Left renal cortex interstitium (tissue), 4 donors: ENCODE results near the gene IPP. TPM values are rescaled to one million over a fixed set of nuclear protein-coding genes. Genes with fewer than 3 reads are reported as not detected.
"Not testable (repeated sequence)": the region's sequence is repeated elsewhere in the genome, so short reads cannot be mapped to it uniquely, and the experiment has no call there.

Experiments used
- DNase-seq, 4 donors: peaks; one replicate each; pipeline ENCODE4 v3.0.0-alpha.2; 2013; ENCODE audit warnings: low read depth in 4 of 4, low spot score in 2 of 4, missing footprints in 1 of 4
- polyA plus RNA-seq, 4 donors: library from polyadenylated mRNA; unstranded; fragments of 120-200 nt; gene quantifications; one replicate each; pipeline ENCODE4 v1.2.1, GENCODE V29; 2013; ENCODE audit not compliant: insufficient read length in 4 of 4

IPP gene
- polyA plus RNA-seq, 4 donors: 25.0 to 31.3 (median 27.4) TPM

DNA sequence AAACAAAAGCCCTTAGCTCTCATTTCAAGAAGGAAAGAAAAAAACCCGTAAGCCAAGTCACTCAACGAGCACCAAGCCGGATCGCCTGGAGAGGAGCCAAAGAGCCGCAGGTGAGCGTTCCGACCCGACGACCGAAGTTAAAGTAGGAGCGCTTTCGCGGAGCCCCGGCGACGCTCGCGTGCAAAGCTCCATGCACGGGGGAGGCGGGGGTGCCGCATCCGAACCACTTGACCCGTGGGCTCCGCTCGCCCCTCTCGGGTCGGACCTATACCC is 64.5 kb downstream of the IPP start:
- peak in 3 of 4 donors; percentile 42 to 63 (median 62) for DNase-seq

DNA sequence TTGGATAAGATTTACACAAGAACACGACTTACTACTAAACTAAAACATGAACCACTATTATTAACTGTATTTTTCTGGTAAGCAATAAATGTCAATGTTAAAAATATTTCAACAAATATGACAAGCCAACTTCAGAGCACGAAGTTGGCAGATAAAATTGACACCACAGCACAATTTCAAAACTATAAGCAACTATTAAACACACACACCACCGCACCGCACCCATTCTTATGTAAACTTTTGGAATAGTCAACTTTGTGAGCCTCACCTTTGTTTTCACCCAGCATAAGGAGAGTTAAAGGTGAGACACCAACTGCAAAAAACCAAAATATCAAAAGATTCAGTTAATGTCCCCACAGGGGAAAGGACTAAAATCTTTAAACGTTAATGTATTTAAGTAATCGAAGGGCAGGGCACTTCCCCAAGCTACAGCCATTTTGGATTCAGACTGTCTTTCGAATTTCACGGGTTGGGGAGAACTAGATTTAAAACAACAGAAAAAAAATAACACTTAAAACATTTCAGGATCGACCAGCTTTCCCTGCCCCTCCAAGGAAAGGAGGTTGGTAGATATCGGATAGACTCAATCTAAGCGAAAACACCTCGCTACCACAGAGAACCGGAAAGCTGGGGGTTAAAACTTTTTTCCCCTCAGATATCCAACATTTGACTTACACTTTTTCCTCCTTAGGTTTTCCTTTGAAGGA is 65.0 kb downstream of the IPP start:
- peak in 3 of 4 donors; percentile 7 to 64 (median 39) for DNase-seq

GRCh38 chr1:45684402-45684801 is 66.1 kb downstream of the IPP start:
- DNase-seq: no peak

DNA sequence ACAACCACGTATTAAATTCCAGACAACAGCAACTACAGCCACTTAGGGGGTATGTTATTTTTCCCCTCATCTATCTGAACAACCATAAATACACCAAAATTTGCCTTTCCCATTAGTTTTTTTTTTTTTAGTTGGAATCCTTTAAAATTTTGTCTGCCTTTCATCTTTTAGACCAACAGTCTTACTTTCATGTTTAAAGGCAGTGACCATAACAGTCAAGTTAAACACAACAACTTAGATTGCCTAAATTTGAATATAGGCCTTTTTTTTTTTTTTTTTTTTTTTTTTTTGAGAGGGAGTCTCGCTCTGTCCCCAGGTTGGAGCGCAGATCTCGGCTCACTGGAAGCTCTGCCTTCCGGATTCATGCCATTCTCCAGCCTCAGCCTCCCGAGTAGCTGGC is 67.5 kb downstream of the IPP start:
- no peak for DNase-seq

DNA sequence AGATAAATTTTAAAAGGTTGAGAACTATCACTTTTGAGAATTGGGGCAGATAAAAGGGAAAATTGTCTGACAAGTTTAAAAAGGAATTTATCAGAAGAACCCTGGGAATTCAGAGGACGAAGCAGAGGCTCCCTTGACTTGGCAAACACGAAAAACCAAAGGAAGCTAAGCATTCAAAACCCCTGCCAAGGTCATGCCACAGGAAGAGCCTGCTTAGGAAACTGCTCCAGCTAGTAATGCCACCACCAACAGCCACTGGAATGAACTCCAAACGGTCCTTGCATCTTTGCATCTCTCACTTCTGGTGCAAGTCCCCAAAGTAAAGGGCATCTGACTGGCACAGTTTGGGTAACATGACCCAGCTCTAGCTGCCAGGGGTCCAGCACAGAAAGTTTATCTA is 71.3 kb downstream of the IPP start:
- no peak for DNase-seq

DNA sequence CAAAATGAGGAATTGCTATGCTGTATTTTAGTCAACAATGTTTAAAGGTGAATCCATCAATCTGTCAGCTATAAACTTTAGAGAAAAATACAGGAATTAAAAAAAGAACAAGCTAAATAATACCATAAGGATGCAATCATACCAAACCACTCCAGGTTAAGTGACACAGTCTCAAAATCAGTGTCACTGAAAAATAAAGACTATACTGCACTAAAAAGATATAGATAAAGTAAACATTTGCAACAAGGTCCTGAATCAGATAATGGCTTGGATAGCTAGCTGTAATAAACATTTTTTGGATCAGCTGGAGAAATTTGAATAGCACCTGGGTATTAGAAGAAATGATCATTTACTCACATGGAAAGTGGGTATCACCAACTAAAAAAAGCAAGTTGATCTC is 72.0 kb downstream of the IPP start:
- DNase-seq: no peak

- no peak for DNase-seq
Observed at GRCh38 chr1:45677751-45678245, 72.7 kb downstream of the IPP start.

DNA sequence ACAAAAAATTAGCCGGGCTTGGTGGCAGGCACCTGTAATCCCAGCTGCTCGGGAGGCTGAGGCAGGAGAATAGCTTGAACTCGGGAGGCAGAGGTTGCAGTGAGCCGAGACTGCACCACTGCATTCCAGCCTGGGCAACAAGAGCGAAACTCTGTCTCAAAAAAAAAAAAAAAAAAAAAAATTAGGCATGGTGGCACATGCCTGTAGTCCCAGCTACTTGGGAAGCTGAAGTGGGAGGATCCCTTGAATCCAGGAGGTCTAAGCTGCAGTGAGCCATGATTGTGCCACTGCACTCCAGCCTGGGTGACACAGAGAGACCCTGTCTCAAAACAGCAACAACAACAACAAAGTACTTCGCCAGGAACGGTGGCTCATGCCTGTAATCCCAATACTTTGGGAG is 73.9 kb downstream of the IPP start:
- DNase-seq: not testable (repeated sequence)

GRCh38 chr1:45674478-45674877 is 76.0 kb downstream of the IPP start:
- no peak for DNase-seq

DNA sequence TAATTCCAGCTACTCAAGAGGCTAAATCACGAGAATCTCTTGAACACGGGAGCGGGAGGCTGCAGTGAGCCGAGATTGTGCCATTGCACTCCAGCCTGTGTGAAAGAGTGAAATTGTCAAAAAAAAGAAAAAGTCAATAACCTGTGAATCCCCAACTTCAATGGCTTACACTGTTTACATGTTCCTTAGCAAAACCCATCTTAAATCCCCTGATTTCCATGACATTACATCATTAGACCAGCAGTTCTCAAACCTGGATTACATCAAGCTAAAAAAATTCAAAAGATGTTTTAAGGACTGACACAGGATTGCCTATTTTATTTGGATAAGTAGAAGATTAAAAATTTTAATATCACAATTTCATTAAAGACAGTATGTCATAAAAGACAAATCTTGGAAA is 76.5 kb downstream of the IPP start:
- no peak for DNase-seq

DNA sequence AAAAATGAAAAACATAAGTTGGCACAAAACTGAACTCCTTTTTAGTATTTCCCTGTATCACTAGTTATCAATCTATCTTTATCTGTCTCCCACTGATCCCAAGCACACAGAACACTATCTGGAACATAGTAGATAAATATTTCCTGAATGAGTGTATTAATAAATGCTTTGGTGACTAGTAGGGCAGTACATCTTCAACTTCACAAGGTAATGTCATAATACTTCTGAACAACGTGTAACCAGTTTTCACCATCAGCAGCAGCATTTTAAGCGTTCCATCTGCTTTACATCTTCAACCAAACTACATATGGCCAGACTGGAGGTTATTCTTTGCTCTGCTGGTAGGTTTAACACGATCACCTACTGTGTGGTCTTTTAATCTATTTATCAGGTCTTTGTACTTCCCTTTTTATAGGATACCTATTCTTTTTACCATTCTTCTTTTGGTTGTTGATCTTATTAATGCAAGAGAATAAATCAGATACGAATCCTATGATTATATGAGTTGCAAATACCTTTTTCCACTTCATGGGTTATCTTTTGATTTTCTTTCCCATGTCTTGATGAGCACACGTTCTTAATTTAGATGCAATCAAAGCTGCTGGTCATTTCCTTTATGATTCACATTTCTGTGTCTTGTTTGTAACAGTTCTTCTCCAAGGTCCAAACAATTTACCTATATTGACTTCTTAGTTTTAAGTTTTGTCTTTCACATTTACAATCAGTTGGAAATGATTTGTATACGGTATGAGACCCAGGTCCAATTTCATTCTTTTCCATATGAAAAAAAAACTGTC is 80.4 kb downstream of the IPP start:
- no peak for DNase-seq

DNA sequence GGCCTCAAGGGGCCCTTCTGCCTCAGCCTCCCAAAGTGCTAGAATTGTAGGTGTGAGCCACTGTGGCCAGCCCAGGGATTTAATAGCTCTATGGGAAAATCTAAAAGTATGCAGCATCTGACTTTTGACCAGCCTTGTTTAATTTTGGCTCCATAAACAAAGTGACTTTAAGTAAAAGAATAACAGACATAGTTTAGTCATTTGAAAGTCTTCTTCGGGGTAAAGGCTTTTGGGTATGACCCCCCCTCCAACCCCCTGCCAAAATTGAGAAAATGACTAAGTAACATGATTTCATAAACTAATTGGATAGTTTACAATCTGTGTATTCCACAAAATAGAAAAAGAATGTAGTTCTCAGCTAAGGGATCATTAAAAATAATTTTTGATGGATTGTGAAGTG is 81.1 kb downstream of the IPP start:
- DNase-seq: no peak

- DNase-seq: no peak
Observed at GRCh38 chr1:45668526-45668925, 81.9 kb downstream of the IPP start.

GRCh38 chr1:45667321-45668111 is 82.9 kb downstream of the IPP start:
- no peak for DNase-seq

DNA sequence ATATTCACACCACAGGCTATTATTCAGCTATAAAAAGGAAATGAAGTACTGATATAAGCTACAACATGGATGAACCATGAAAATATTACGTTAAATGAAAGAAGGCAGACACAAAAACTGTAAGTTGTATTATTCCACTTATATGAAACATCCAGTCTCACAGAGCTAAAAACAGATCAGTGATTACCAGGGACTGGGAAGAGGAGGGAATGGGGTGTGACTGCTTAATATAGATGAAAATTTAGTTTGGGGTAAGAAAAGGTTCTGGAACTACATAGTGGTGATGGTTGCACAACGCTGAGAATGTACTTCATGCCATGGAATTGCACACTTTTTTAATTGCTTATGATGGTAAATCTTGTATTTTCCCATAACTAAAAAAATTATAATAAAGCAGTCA is 83.6 kb downstream of the IPP start:
- DNase-seq: no peak

GRCh38 chr1:45660336-45660735 is 90.1 kb downstream of the IPP start:
- DNase-seq: no peak

DNA sequence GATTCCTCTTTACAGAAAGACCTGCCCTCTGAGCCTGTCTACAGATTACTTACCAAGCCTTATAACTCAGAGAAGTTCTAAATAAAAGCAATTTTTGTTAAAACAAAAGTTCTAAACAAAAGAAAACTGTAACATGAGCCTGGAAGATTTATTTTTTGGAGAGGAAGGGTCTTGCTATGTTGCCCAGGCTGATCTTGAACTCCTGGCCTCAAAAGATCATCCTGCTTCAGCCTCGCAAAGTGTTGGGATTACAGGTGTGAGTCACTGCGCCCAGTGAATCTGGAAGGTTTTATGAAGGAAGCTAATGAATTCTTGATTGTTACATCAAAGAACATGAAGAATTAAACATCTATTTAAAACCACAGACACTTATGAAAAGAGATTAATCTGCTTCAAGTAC is 91.2 kb downstream of the IPP start:
- DNase-seq: no peak

- no peak for DNase-seq
Observed at GRCh38 chr1:45658171-45658570, 92.3 kb downstream of the IPP start.

- DNase-seq: no peak
Observed at GRCh38 chr1:45656573-45657226, 93.8 kb downstream of the IPP start.

DNA sequence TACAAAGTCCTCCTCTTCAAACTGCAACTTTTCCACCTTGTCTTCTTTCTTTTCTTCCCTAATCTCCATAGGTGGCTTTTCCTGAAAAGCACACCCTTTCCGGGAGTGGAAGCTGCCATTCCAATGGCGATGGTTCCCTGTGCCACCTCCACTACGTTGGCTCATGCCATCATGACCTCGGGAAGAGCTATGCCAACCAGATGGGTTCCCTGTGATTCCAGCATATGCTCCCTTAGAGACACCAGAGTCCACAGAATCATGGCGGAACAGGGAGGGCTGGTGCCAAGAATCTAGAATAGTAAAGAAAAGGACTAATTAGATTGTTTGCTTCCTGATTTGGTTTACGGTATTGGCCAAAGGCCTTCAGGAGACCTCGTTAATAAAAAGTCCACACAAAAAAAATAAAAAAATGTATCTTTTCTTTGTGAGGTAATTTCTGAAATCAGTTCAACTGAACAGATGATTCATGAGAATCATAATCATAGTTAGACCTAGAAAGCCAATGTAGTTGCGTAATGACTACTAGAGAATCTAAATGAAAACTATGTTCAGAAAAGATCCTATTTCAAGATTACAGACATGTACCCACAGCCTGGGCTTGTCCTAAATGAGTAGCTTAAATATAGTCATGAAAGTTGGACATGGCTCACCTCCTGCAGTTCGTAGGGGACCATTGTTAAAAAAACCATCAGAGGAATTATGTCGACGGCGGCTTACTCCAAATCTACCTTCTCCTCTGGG is 95.7 kb downstream of the IPP start:
- no peak for DNase-seq
